WTC11 (cell line): ENCODE data around the gene HMGB2. TPM values are rescaled to one million over a fixed set of nuclear protein-coding genes. Genes with fewer than 3 reads are reported as not detected.

Source experiments
- ATAC-seq: fragments of 200-7000 bp; cut with Tn5 transposase; 2 replicates; pipeline ENCODE4 v1.10.0; 2021; ENCODE audit warnings: mild to moderate bottlenecking, moderate library complexity
- CTCF ChIA-PET: fragments of 300-600 bp; sonication (Branson Sonifier 250); formaldehyde crosslinking; loops from one replicate; lab custom pipeline; 2021; ENCODE audit warnings: antibody characterized with exemption; lab: Charles Lee
- POLR2A ChIA-PET: fragments of 350-600 bp; sonication (Branson Sonifier 250); formaldehyde crosslinking; loops from one replicate; lab custom pipeline; 2021; ENCODE audit warnings: antibody characterized with exemption; lab: Charles Lee
- DNase-seq: peaks from one replicate; pipeline ENCODE4 v3.0.0; 2021; ENCODE audit warnings: low spot score
- H3K27ac Mint-ChIP-seq: 2 replicates; pipeline ENCODE4 v1.8.0; 2021; ENCODE audit warnings: mixed read lengths
- H3K27me3 Mint-ChIP-seq: 2 replicates; pipeline ENCODE4 v1.8.0; 2021; ENCODE audit warnings: low read depth, mild to moderate bottlenecking, moderate library complexity, mixed read lengths
- H3K36me3 Mint-ChIP-seq: 2 replicates; pipeline ENCODE4 v1.8.0; 2021; ENCODE audit warnings: mixed read lengths
- H3K4me1 Mint-ChIP-seq: 2 replicates; pipeline ENCODE4 v1.8.0; 2022; ENCODE audit warnings: mixed read lengths
- H3K4me3 Mint-ChIP-seq: 2 replicates; pipeline ENCODE4 v1.8.0; 2021; ENCODE audit warnings: mild to moderate bottlenecking, moderate library complexity, mixed read lengths
- H3K9me3 Mint-ChIP-seq: 2 replicates; pipeline ENCODE4 v1.8.0; 2021; ENCODE audit warnings: mixed read lengths
- AR ChIP-seq: fragments of 250-450 bp; sonication (Bioruptor Pico); IDR thresholded peaks from 2 replicates; pipeline ENCODE4 v1.9.0; 2021; ENCODE audit warnings: mild to moderate bottlenecking
- CBFB ChIP-seq: sonication (generic); formaldehyde crosslinking; IDR thresholded peaks from 2 replicates; pipeline ENCODE4 v1.8.1; 2022; ENCODE audit warnings: mild to moderate bottlenecking, low read depth, missing genetic modification reagents
- ELF4 ChIP-seq: sonication (generic); formaldehyde crosslinking; IDR thresholded peaks from 2 replicates; pipeline ENCODE4 v1.8.1; 2022; ENCODE audit warnings: low read depth, mild to moderate bottlenecking, moderate library complexity, missing genetic modification reagents
- FOXK1 ChIP-seq: sonication (generic); formaldehyde crosslinking; IDR thresholded peaks from 2 replicates; pipeline ENCODE4 v1.8.0; 2022; ENCODE audit warnings: mild to moderate bottlenecking, moderate library complexity, missing genetic modification reagents
- GABPB1 ChIP-seq: sonication (generic); formaldehyde crosslinking; IDR thresholded peaks from 2 replicates; pipeline ENCODE4 v1.8.1; 2023; ENCODE audit warnings: mild to moderate bottlenecking, missing genetic modification reagents
- HMGA2 ChIP-seq: fragments of 250-450 bp; sonication (Bioruptor Pico); IDR thresholded peaks from 2 replicates; pipeline ENCODE4 v1.4.0; 2021; ENCODE audit warnings: mild to moderate bottlenecking, moderate library complexity
- JUN ChIP-seq: sonication (generic); formaldehyde crosslinking; IDR thresholded peaks from 2 replicates; pipeline ENCODE4 v1.8.0; 2023; ENCODE audit warnings: mild to moderate bottlenecking, missing genetic modification reagents
- MXD4 ChIP-seq: fragments of 250-450 bp; sonication (Bioruptor Pico); IDR thresholded peaks from 2 replicates; pipeline ENCODE4 v1.8.0; 2021; ENCODE audit warnings: mild to moderate bottlenecking, moderate library complexity, borderline replicate concordance
- MYBL2 ChIP-seq: sonication (generic); formaldehyde crosslinking; IDR thresholded peaks from 2 replicates; pipeline ENCODE4 v1.8.1; 2023; ENCODE audit warnings: mild to moderate bottlenecking, moderate library complexity, missing genetic modification reagents
- NR3C1 ChIP-seq: sonication (generic); formaldehyde crosslinking; conservative IDR thresholded peaks from 2 replicates; pipeline ENCODE4 v1.8.1; 2023; ENCODE audit warnings: low read depth, mild to moderate bottlenecking, missing genetic modification reagents
- OVOL2 ChIP-seq: fragments of 250-450 bp; sonication (Bioruptor Pico); IDR thresholded peaks from 2 replicates; pipeline ENCODE4 v1.9.0; 2021; ENCODE audit warnings: mild to moderate bottlenecking, borderline replicate concordance
- SMAD4 ChIP-seq: sonication (generic); formaldehyde crosslinking; IDR thresholded peaks from 2 replicates; pipeline ENCODE4 v1.8.0; 2022; ENCODE audit warnings: mild to moderate bottlenecking, missing genetic modification reagents
- TP53 ChIP-seq: sonication (generic); formaldehyde crosslinking; IDR thresholded peaks from 2 replicates; pipeline ENCODE4 v1.8.1; 2023; ENCODE audit warnings: mild to moderate bottlenecking, missing genetic modification reagents
- ZMAT4 ChIP-seq: fragments of 250-450 bp; sonication (Bioruptor Pico); IDR thresholded peaks from 2 replicates; pipeline ENCODE4 v1.9.0; 2021; ENCODE audit warnings: mild to moderate bottlenecking
- ZNF512 ChIP-seq: sonication (generic); formaldehyde crosslinking; IDR thresholded peaks from 2 replicates; pipeline ENCODE4 v1.8.1; 2022; ENCODE audit warnings: missing genetic modification reagents, borderline replicate concordance
- total RNA-seq: library from RNA; stranded (reverse); gene quantifications from 3 replicates; pipeline ENCODE4 v1.2.3, GENCODE V29; 2021
- TF ChIP-seq, protein P1 (sequence below): fragments of 200-600 bp; IDR thresholded peaks from 2 replicates; pipeline ENCODE4 v1.8.0; 2022; ENCODE audit warnings: antibody characterized with exemption
- TF ChIP-seq, protein P2 (sequence below): sonication (generic); formaldehyde crosslinking; IDR thresholded peaks from 2 replicates; pipeline ENCODE4 v1.8.1; 2022; ENCODE audit warnings: mild to moderate bottlenecking, missing genetic modification reagents, moderate library complexity, borderline replicate concordance
- TF ChIP-seq, protein P3 (sequence below): fragments of 250-450 bp; sonication (Bioruptor Pico); IDR thresholded peaks from 2 replicates; pipeline ENCODE4 v1.8.0; 2021; ENCODE audit warnings: mild to moderate bottlenecking

HMGB2 gene
- total RNA-seq, 1 experiment from 2014 or later, result 279 TPM

DNA sequence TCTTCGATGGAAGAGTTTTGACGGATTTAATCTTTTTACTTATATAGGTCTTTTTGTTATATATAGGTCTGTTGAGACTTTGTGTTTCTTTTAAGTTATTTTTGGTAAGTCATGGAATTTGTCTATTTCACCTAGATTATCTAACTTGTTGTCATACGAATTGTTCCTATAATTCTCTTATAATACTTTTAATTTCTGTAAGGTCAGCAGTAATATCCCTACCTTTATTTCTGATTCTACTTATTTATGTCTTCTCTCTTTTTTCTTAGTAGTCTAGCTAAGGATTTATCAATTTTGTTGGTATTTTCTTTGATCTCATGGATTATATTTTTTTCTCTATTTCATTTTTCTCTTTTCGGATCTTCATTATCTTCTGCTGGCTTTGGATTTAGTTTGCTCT is 48.2 kb upstream of the HMGB2 start (continued):
- TF ChIP-seq, protein P1, sequence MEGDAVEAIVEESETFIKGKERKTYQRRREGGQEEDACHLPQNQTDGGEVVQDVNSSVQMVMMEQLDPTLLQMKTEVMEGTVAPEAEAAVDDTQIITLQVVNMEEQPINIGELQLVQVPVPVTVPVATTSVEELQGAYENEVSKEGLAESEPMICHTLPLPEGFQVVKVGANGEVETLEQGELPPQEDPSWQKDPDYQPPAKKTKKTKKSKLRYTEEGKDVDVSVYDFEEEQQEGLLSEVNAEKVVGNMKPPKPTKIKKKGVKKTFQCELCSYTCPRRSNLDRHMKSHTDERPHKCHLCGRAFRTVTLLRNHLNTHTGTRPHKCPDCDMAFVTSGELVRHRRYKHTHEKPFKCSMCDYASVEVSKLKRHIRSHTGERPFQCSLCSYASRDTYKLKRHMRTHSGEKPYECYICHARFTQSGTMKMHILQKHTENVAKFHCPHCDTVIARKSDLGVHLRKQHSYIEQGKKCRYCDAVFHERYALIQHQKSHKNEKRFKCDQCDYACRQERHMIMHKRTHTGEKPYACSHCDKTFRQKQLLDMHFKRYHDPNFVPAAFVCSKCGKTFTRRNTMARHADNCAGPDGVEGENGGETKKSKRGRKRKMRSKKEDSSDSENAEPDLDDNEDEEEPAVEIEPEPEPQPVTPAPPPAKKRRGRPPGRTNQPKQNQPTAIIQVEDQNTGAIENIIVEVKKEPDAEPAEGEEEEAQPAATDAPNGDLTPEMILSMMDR, result no peak
- TF ChIP-seq, protein P2, sequence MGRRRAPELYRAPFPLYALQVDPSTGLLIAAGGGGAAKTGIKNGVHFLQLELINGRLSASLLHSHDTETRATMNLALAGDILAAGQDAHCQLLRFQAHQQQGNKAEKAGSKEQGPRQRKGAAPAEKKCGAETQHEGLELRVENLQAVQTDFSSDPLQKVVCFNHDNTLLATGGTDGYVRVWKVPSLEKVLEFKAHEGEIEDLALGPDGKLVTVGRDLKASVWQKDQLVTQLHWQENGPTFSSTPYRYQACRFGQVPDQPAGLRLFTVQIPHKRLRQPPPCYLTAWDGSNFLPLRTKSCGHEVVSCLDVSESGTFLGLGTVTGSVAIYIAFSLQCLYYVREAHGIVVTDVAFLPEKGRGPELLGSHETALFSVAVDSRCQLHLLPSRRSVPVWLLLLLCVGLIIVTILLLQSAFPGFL (CRISPR knock-in tag), result no peak
- TF ChIP-seq NR3C1 (CRISPR knock-in tag), result no peak
- no peak for TF ChIP-seq AR (CRISPR knock-in tag)
- no peak for TF ChIP-seq ZNF512 (CRISPR knock-in tag)
- TF ChIP-seq SMAD4 (CRISPR knock-in tag), result no peak
- TF ChIP-seq FOXK1 (CRISPR knock-in tag), result no peak
- TF ChIP-seq, all 79 proteins: peak for 0

- ChIA-PET CTCF (interaction anchor here (0.8 to 2.2 kb wide), 4 partner anchors 11 to 80 kb away, joined by 3 to 10 read pairs (median 4); partner anchors contain the start of genes SAP30 and SCRG1), POLR2A (no interaction called here)
- ATAC-seq (peak; percentile 78), DNase-seq (no peak)
- H3K4me1 Mint-ChIP-seq, result peaks cover 27% of the 10 kb centered on the region
- H3K9me3 Mint-ChIP-seq, result no peaks in the 10 kb centered on the region
- H3K27ac Mint-ChIP-seq, result peak overlapping the region; percentile 76
- H3K27me3 Mint-ChIP-seq, result no peaks in the 10 kb centered on the region
- no peak overlapping the region; the same call in 1 of the 2 replicates for H3K4me3 Mint-ChIP-seq
- H3K36me3 Mint-ChIP-seq, result no peaks in the 10 kb centered on the region
- no peak for TF ChIP-seq ELF4 (CRISPR knock-in tag)
- no peak for TF ChIP-seq TP53 (CRISPR knock-in tag)
- TF ChIP-seq GABPB1 (CRISPR knock-in tag), result no peak
- no peak for TF ChIP-seq JUN (CRISPR knock-in tag)
Observed at GRCh38 chr4:173381610-173382009, 47.5 kb upstream of the HMGB2 start.

DNA sequence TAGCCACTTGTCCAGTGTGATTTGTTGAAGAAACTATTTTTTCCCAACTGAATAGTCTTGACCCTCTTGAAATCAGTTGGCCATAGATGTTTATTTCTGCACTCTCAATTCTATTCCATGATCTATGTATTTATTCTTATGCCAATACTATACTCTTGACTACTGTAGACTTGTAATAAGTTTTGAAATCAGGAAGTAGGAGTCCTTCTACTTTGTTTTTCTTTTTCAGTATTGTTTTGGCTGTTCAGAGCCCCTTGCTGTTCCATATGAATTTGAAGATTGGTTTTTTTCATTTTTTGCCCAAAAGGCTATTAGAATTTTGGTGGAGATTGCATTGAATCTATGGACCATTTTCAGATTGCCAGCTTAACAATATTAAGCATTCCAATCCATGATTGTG is 46.8 kb upstream of the HMGB2 start:
- H3K4me3 Mint-ChIP-seq, result no peak overlapping the region
- CTCF ChIA-PET, result interaction anchor here (0.8 to 2.2 kb wide), 3 partner anchors 10 to 80 kb away, joined by 3 to 10 read pairs (median 4); partner anchors contain the start of genes SAP30 and SCRG1
- no peak for ATAC-seq
- H3K9me3 Mint-ChIP-seq, result no peaks in the 10 kb centered on the region
- no peak for DNase-seq
- H3K4me1 Mint-ChIP-seq, result peaks cover 27% of the 10 kb centered on the region
- POLR2A ChIA-PET, result no interaction called here
- H3K27me3 Mint-ChIP-seq, result no peaks in the 10 kb centered on the region
- H3K36me3 Mint-ChIP-seq, result peaks cover 2% of the 10 kb centered on the region
- no peak overlapping the region for H3K27ac Mint-ChIP-seq
- TF ChIP-seq OVOL2 (no peak), CBFB (no peak), FOXK1 (CRISPR knock-in tag) (no peak), MXD4 (CRISPR knock-in tag) (no peak), ZMAT4 (CRISPR knock-in tag) (no peak), MYBL2 (no peak), HMGA2 (CRISPR knock-in tag) (no peak), ZNF512 (CRISPR knock-in tag) (no peak)
- TF ChIP-seq, protein P3, sequence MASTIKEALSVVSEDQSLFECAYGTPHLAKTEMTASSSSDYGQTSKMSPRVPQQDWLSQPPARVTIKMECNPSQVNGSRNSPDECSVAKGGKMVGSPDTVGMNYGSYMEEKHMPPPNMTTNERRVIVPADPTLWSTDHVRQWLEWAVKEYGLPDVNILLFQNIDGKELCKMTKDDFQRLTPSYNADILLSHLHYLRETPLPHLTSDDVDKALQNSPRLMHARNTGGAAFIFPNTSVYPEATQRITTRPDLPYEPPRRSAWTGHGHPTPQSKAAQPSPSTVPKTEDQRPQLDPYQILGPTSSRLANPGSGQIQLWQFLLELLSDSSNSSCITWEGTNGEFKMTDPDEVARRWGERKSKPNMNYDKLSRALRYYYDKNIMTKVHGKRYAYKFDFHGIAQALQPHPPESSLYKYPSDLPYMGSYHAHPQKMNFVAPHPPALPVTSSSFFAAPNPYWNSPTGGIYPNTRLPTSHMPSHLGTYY (CRISPR knock-in tag), result no peak
